Measurements from ENCODE around the gene HID1. TPM values are rescaled to one million over a fixed set of nuclear protein-coding genes. Genes with fewer than 3 reads are reported as not detected.

HID1 gene
- total RNA-seq, 1 experiment from 2014 or later, result 12.7 TPM

- no peaks in the 10 kb centered on the region for H3K9me3 Mint-ChIP-seq
- Histone ChIP-seq H3K27me3 (ENCODE audit: insufficient read depth, low read length) (no peaks in the 10 kb centered on the region; the same call in 1 of the 2 replicates), H4K91ac (ENCODE audit: insufficient read length, low read depth, low read length) (no peak overlapping the region), H2BK15ac (ENCODE audit: low read depth, low read length) (no peak overlapping the region), H3K56ac (ENCODE audit: insufficient read length, low read depth, low read length) (no peak overlapping the region), H3K79me2 (ENCODE audit: insufficient read depth, low read length) (no peaks in the 10 kb centered on the region), H3K4me1 (ENCODE audit: insufficient read depth, low read length) (no peaks in the 10 kb centered on the region; the same call in 1 of the 2 replicates), H3K9ac (ENCODE audit: extremely low read depth, insufficient read length, low read length) (no peak overlapping the region), H3K79me1 (ENCODE audit: insufficient read depth, low read depth, low read length, poor library complexity, severe bottlenecking) (no peaks in the 10 kb centered on the region), H2BK20ac (ENCODE audit: low read depth, low read length, poor library complexity, severe bottlenecking) (no peak overlapping the region), H3K4ac (ENCODE audit: low read depth, low read length) (no peak overlapping the region), H2BK5ac (ENCODE audit: insufficient read length, low read length) (no peak overlapping the region), H3K9me3 (ENCODE audit: control insufficient read depth, low read depth, low read length) (no peaks in the 10 kb centered on the region), H3K14ac (ENCODE audit: insufficient read depth, low read length) (no peak overlapping the region), H4K20me1 (ENCODE audit: control insufficient read depth, insufficient read depth, insufficient read length) (no peaks in the 10 kb centered on the region), H2AK5ac (ENCODE audit: insufficient read length, low read length) (no peak overlapping the region), H4K8ac (replicated peaks; ENCODE audit: insufficient read length, low read depth, low read length) (no peak overlapping the region), H4K5ac (ENCODE audit: insufficient read length, low read depth, low read length) (no peak overlapping the region), H3T11ph (ENCODE audit: low read length) (no peak overlapping the region), H3K27ac (ENCODE audit: insufficient read length, low read depth, low read length) (no peak overlapping the region), H3K23ac (ENCODE audit: insufficient read length, low read depth, low read length) (no peak overlapping the region), H3K18ac (ENCODE audit: insufficient read length, low read depth, low read length) (no peak overlapping the region), H2BK12ac (ENCODE audit: insufficient read length, low read depth, low read length) (no peak overlapping the region), H2BK120ac (ENCODE audit: low read depth, low read length, poor library complexity, severe bottlenecking) (no peak overlapping the region), H3K23me2 (ENCODE audit: insufficient read length, low read depth, low read length, poor library complexity, severe bottlenecking) (no peaks in the 10 kb centered on the region), H2AFZ (ENCODE audit: low read length) (no peak overlapping the region), H3K4me2 (ENCODE audit: insufficient read depth, insufficient read length, low read length) (no peak overlapping the region)
- DNase-seq, result peak; percentile 64
- H3K36me3 Mint-ChIP-seq (ENCODE audit: insufficient read depth in 1 of 3, low read depth in 3 of 3), result no peaks in the 10 kb centered on the region
- peak overlapping the region in 1 of 3 experiments; percentile 23; a peak in 2 of 7 replicates for H3K27ac Mint-ChIP-seq
- peaks cover 53% of the 10 kb centered on the region for H3K27me3 Mint-ChIP-seq (ENCODE audit: low read depth)
- H3K4me3 Mint-ChIP-seq, result no peak overlapping the region
- no CpG with 5 or more reads among the region's 13 CpGs for WGBS (ENCODE audit: extremely low coverage, insufficient read length, low lambda C conversion rate)
- no peak for TF ChIP-seq CTCF (conservative IDR thresholded peaks at IDR 0.05)
- peaks cover 17 to 23% of the 10 kb centered on the region in 2 experiments for H3K4me1 Mint-ChIP-seq
These were observed 28.6 kb downstream of the HID1 start for GRCh38 chr17:74943808-74944522.

Data from H9 (cell line).